Endothelial cell (in vitro differentiated cells): ENCODE results near the gene GOLM1. TPM values are rescaled to one million over a fixed set of nuclear protein-coding genes. Genes with fewer than 3 reads are reported as not detected.

Experiments
- DNase-seq: peaks from one replicate; pipeline ENCODE4 v3.0.0; 2021; ENCODE audit warnings: low spot score
- H3K27ac Mint-ChIP-seq: one replicate; pipeline ENCODE4 v1.8.0; 2021; ENCODE audit warnings: mixed read lengths, inconsistent platforms; ENCODE audit not compliant: unreplicated experiment
- H3K27me3 Mint-ChIP-seq: one replicate; pipeline ENCODE4 v1.8.0; 2021; ENCODE audit warnings: mild to moderate bottlenecking, moderate library complexity, mixed read lengths, inconsistent platforms; ENCODE audit not compliant: unreplicated experiment
- H3K36me3 Mint-ChIP-seq: one replicate; pipeline ENCODE4 v1.8.0; 2021; ENCODE audit warnings: mild to moderate bottlenecking, low read depth, mixed read lengths, inconsistent platforms; ENCODE audit not compliant: unreplicated experiment
- H3K4me1 Mint-ChIP-seq: one replicate; pipeline ENCODE4 v1.8.0; 2021; ENCODE audit warnings: mild to moderate bottlenecking, mixed read lengths, inconsistent platforms; ENCODE audit not compliant: unreplicated experiment
- H3K4me3 Mint-ChIP-seq: one replicate; pipeline ENCODE4 v1.8.0; 2021; ENCODE audit warnings: mild to moderate bottlenecking, mixed read lengths, inconsistent platforms; ENCODE audit not compliant: unreplicated experiment
- H3K9me3 Mint-ChIP-seq: one replicate; pipeline ENCODE4 v1.8.0; 2021; ENCODE audit warnings: mixed read lengths, inconsistent platforms; ENCODE audit not compliant: unreplicated experiment
- CTCF ChIP-seq: fragments of 200-600 bp; sonication (generic); IDR thresholded peaks from one replicate; pipeline ENCODE4 v1.5.0; 2021; ENCODE audit warnings: antibody characterized with exemption; ENCODE audit not compliant: unreplicated experiment
- total RNA-seq: library from RNA; stranded (reverse); fragmentation: NEBNext Ultra II Directional; extraction: Animal tissue kit (Norgen Biotek cat#: 25700); gene quantifications from one replicate; pipeline ENCODE4 v1.2.1, GENCODE V29; 2021; ENCODE audit not compliant: unreplicated experiment

The GOLM1 gene
- total RNA-seq, 1 donor from 2014 or later = 87.5 TPM

- Mint-ChIP-seq H3K4me3 (no peak overlapping the region), H3K27ac (no peak overlapping the region), H3K27me3 (no peaks in the 10 kb centered on the region), H3K36me3 (peaks cover 15% of the 10 kb centered on the region), H3K9me3 (no peaks in the 10 kb centered on the region), H3K4me1 (peaks cover 6% of the 10 kb centered on the region)
- TF ChIP-seq CTCF = no peak
- no peak for DNase-seq
Observed at GRCh38 chr9:86047361-86047760, 52.0 kb downstream of the GOLM1 start.

- Mint-ChIP-seq H3K27ac (no peak overlapping the region), H3K4me3 (no peak overlapping the region), H3K4me1 (peaks cover 4% of the 10 kb centered on the region), H3K36me3 (peaks cover 15% of the 10 kb centered on the region), H3K27me3 (no peaks in the 10 kb centered on the region), H3K9me3 (no peaks in the 10 kb centered on the region)
- no peak for DNase-seq
- no peak for TF ChIP-seq CTCF
Observed at GRCh38 chr9:86046930-86047341, 52.4 kb downstream of the GOLM1 start.

GRCh38 chr9:86046071-86046636 lies 53.2 kb downstream of the GOLM1 start:
- peaks cover 12% of the 10 kb centered on the region for H3K36me3 Mint-ChIP-seq
- H3K4me3 Mint-ChIP-seq = no peak overlapping the region
- DNase-seq = no peak
- H3K27ac Mint-ChIP-seq = no peak overlapping the region
- H3K4me1 Mint-ChIP-seq = peaks cover 4% of the 10 kb centered on the region
- no peaks in the 10 kb centered on the region for H3K27me3 Mint-ChIP-seq
- TF ChIP-seq CTCF = no peak
- no peaks in the 10 kb centered on the region for H3K9me3 Mint-ChIP-seq

- H3K4me3 Mint-ChIP-seq = no peak overlapping the region
- no peaks in the 10 kb centered on the region for H3K27me3 Mint-ChIP-seq
- no peaks in the 10 kb centered on the region for H3K9me3 Mint-ChIP-seq
- H3K4me1 Mint-ChIP-seq = peaks cover 4% of the 10 kb centered on the region
- peaks cover 12% of the 10 kb centered on the region for H3K36me3 Mint-ChIP-seq
- DNase-seq = no peak
- H3K27ac Mint-ChIP-seq = no peak overlapping the region
- TF ChIP-seq CTCF = no peak
Observed at GRCh38 chr9:86045654-86046053, 53.7 kb downstream of the GOLM1 start.

- Mint-ChIP-seq H3K27me3 (no peaks in the 10 kb centered on the region), H3K4me1 (peaks cover 4% of the 10 kb centered on the region), H3K27ac (no peak overlapping the region), H3K4me3 (no peak overlapping the region), H3K36me3 (peaks cover 12% of the 10 kb centered on the region), H3K9me3 (no peaks in the 10 kb centered on the region)
- TF ChIP-seq CTCF = no peak
- DNase-seq = no peak
Observed at GRCh38 chr9:86043999-86044398, 55.4 kb downstream of the GOLM1 start.
